Peyer's patch (tissue), 4 donors: ENCODE measurements around the gene CAPN5.

Source experiments
- POLR2A ChIP-seq, 2 donors: fragments of 450-650 bp; IDR thresholded peaks; one replicate each; pipeline ENCODE4 v1.5.1; 2017; ENCODE audit warnings: antibody characterized with exemption in 2 of 2, mild to moderate bottlenecking in 2 of 2, moderate library complexity in 2 of 2
- TF ChIP-seq, protein P1 (sequence below), 6 experiments: fragments of 450-650 bp in 4 of 6; fragments of 200-600 bp in 2 of 6; sonication (generic) in 1 of 6; IDR thresholded peaks; one replicate each; pipeline ENCODE4 v1.5.1; 2017 to 2019; ENCODE audit warnings: antibody characterized with exemption in 6 of 6, mild to moderate bottlenecking in 3 of 6, moderate library complexity in 1 of 6

DNA sequence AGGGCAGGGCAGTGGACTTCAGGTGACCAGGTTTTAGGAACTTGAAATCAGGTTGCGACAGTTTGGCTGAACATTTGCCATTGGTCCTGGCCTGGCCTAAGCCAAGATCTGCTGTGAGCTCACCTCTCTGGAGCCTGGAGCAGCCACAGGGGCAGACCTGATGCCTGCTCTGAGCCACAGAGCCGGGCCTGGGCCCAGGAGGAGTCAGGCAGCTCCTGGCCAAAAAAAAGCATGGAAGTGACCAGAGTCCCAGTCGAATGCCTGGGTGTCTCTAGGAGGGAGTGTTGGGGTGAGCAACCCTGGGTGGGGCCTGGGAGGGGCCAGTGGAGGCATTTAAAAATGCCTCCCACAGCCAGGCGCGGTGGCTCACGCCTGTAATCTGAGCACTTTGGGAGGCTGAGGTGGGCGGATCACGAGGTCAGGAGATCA lies 29.8 kb downstream of the CAPN5 start:
- no peak for TF ChIP-seq POLR2A (IDR thresholded peaks at IDR 0.05)
- TF ChIP-seq, protein P1, sequence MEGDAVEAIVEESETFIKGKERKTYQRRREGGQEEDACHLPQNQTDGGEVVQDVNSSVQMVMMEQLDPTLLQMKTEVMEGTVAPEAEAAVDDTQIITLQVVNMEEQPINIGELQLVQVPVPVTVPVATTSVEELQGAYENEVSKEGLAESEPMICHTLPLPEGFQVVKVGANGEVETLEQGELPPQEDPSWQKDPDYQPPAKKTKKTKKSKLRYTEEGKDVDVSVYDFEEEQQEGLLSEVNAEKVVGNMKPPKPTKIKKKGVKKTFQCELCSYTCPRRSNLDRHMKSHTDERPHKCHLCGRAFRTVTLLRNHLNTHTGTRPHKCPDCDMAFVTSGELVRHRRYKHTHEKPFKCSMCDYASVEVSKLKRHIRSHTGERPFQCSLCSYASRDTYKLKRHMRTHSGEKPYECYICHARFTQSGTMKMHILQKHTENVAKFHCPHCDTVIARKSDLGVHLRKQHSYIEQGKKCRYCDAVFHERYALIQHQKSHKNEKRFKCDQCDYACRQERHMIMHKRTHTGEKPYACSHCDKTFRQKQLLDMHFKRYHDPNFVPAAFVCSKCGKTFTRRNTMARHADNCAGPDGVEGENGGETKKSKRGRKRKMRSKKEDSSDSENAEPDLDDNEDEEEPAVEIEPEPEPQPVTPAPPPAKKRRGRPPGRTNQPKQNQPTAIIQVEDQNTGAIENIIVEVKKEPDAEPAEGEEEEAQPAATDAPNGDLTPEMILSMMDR (IDR thresholded peaks at IDR 0.05): no peak
